Hepatocyte (in vitro differentiated cells): ENCODE measurements around the gene PDIA5. TPM values are rescaled to one million over a fixed set of nuclear protein-coding genes. Genes with fewer than 3 reads are reported as not detected.

Experiments used
- DNase-seq: peaks from one replicate; pipeline ENCODE4 v3.0.0-alpha.2; 2016; ENCODE audit warnings: low spot score
- H2AFZ ChIP-seq: fragments of 200-600 bp; sonication (generic); 2 replicates; pipeline ENCODE4 v1.6.0; 2016; ENCODE audit warnings: antibody characterized with exemption, mild to moderate bottlenecking
- H3K27ac ChIP-seq: fragments of 200-600 bp; sonication (generic); 2 replicates; pipeline ENCODE4 v1.5.1; 2016; ENCODE audit warnings: mild to moderate bottlenecking
- H3K27me3 ChIP-seq: fragments of 200-600 bp; sonication (generic); 2 replicates; pipeline ENCODE4 v1.6.1; 2016
- H3K36me3 ChIP-seq: fragments of 200-600 bp; sonication (generic); replicated peaks from 2 replicates; pipeline ENCODE4 v1.5.1; 2016; ENCODE audit warnings: low read depth; ENCODE audit not compliant: insufficient read depth
- H3K4me1 ChIP-seq: fragments of 200-600 bp; sonication (generic); 2 replicates; pipeline ENCODE4 v1.5.1; 2016; ENCODE audit warnings: mild to moderate bottlenecking, moderate library complexity; ENCODE audit not compliant: insufficient read depth
- H3K4me2 ChIP-seq: fragments of 200-600 bp; sonication (generic); 2 replicates; pipeline ENCODE4 v1.6.0; 2016
- H3K4me3 ChIP-seq: fragments of 200-600 bp; sonication (generic); 2 replicates; pipeline ENCODE4 v1.5.1; 2016; ENCODE audit warnings: mild to moderate bottlenecking
- H3K79me2 ChIP-seq: fragments of 200-600 bp; sonication (generic); 2 replicates; pipeline ENCODE4 v1.6.0; 2017; ENCODE audit warnings: mild to moderate bottlenecking
- H3K9me2 ChIP-seq: fragments of 200-600 bp; sonication (generic); replicated peaks from 2 replicates; pipeline ENCODE4 v1.6.0; 2017; ENCODE audit warnings: mild to moderate bottlenecking; ENCODE audit not compliant: insufficient read depth
- H3K9me3 ChIP-seq: fragments of 200-600 bp; sonication (generic); 2 replicates; pipeline ENCODE4 v1.5.1; 2016; ENCODE audit warnings: low read depth, mild to moderate bottlenecking
- H4K20me1 ChIP-seq: fragments of 200-600 bp; sonication (generic); 2 replicates; pipeline ENCODE4 v1.6.0; 2016; ENCODE audit warnings: mild to moderate bottlenecking; ENCODE audit not compliant: insufficient read depth, poor library complexity, severe bottlenecking
- EZH2 ChIP-seq: fragments of 200-600 bp; sonication (generic); IDR thresholded peaks from 2 replicates; pipeline ENCODE4 v1.6.1; 2016; ENCODE audit warnings: antibody characterized with exemption, mild to moderate bottlenecking, borderline replicate concordance
- EZH2phosphoT487 ChIP-seq: fragments of 200-600 bp; sonication (generic); IDR thresholded peaks from one replicate; pipeline ENCODE4 v1.6.1; 2018; ENCODE audit warnings: antibody characterized with exemption, mild to moderate bottlenecking, low read depth, moderate library complexity; ENCODE audit not compliant: unreplicated experiment, severe bottlenecking
- WGBS: methylation state at CpG from one replicate; pipeline ENCODE4 v1.1.6; 2016; ENCODE audit warnings: low lambda C conversion rate; ENCODE audit errors: missing lambda C conversion rate; 5-methylcytosine and 5-hydroxymethylcytosine counted together
- polyA plus RNA-seq: library from polyadenylated mRNA; unstranded; fragments of >200 nt; fragmentation: Nextera tagmentation; extraction: Ambion mirVana; gene quantifications from 2 replicates; pipeline ENCODE4 v1.2.1, GENCODE V29; 2016
- total RNA-seq: library from RNA; depleted of rRNA; stranded (reverse); fragments of >200 nt; gene quantifications from 2 replicates; pipeline ENCODE4 v1.2.3, GENCODE V29; 2014
- TF ChIP-seq, protein P1 (sequence below): fragments of 200-600 bp; sonication (generic); IDR thresholded peaks from 2 replicates; pipeline ENCODE4 v1.5.1; 2016; ENCODE audit warnings: antibody characterized with exemption, mild to moderate bottlenecking; ENCODE audit not compliant: poor library complexity

Gene PDIA5
- total and polyA plus RNA-seq, 2 experiments from 2014 or later, result 71.8 to 97.3 TPM

DNA sequence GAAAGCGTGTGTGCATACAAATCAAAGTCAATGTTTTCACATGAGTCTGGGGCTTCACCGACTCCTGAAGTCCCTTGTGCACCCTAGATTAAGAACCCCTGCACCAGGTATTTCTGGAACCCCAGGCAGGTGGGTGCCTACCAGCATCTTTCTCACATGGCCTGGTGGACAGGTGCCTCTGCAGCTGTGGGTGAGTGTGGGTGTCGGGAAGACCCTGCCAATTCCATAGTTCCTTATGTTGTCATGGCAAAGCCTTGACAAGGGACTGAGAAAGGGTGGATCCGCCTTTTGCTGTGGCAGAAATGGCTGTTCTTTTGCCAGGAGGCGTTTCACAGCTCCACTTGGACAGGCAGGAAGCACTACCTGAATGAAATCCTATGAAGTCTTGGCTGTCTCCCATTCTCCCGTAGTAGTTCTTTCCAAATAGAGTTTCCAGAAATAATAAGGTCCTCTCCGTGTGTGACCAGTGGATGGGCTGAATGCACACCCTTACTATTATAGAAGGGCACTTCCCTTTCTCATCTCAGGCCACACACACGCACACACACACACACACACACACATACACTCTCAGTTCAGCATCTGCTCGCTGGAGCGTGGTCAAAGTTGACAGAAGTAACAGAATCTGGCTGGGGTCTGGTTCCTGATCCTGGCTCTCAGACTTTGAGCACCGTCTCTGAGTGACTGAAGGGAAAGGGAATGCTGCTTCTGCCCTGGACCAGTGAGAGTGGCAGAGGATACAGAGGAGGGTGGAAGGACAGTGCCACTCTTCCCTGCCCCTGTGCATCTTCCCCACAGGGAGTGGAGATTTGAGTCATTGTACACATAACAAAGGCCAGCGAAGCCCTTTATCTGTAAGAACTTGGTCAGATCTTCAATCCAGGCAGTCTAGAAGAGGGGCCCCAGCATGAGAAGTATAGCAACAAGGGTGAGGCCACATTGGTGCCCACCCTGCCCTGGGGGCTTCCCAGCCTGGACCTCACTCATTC is 38.7 kb downstream of the PDIA5 start:
- WGBS, result 93% methylated on average over 12 of the region's 12 CpGs
- H3K4me2 ChIP-seq, result no peak overlapping the region
- H3K4me1 ChIP-seq, result peaks cover 7% of the 10 kb centered on the region
- H3K27ac ChIP-seq, result peak overlapping the region; percentile 32
- H3K9me2 ChIP-seq, result no peaks in the 10 kb centered on the region
- no peak overlapping the region for H3K4me3 ChIP-seq
- DNase-seq, result no peak
- TF ChIP-seq EZH2phosphoT487 (no peak), EZH2 (no peak)
- TF ChIP-seq, protein P1, sequence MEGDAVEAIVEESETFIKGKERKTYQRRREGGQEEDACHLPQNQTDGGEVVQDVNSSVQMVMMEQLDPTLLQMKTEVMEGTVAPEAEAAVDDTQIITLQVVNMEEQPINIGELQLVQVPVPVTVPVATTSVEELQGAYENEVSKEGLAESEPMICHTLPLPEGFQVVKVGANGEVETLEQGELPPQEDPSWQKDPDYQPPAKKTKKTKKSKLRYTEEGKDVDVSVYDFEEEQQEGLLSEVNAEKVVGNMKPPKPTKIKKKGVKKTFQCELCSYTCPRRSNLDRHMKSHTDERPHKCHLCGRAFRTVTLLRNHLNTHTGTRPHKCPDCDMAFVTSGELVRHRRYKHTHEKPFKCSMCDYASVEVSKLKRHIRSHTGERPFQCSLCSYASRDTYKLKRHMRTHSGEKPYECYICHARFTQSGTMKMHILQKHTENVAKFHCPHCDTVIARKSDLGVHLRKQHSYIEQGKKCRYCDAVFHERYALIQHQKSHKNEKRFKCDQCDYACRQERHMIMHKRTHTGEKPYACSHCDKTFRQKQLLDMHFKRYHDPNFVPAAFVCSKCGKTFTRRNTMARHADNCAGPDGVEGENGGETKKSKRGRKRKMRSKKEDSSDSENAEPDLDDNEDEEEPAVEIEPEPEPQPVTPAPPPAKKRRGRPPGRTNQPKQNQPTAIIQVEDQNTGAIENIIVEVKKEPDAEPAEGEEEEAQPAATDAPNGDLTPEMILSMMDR, result no peak
- H3K27me3 ChIP-seq, result no peaks in the 10 kb centered on the region
- no peaks in the 10 kb centered on the region for H3K79me2 ChIP-seq
- H3K9me3 ChIP-seq, result no peaks in the 10 kb centered on the region
- peaks cover 3% of the 10 kb centered on the region for H3K36me3 ChIP-seq
- H4K20me1 ChIP-seq, result no peaks in the 10 kb centered on the region
- H2AFZ ChIP-seq, result no peak overlapping the region

DNA sequence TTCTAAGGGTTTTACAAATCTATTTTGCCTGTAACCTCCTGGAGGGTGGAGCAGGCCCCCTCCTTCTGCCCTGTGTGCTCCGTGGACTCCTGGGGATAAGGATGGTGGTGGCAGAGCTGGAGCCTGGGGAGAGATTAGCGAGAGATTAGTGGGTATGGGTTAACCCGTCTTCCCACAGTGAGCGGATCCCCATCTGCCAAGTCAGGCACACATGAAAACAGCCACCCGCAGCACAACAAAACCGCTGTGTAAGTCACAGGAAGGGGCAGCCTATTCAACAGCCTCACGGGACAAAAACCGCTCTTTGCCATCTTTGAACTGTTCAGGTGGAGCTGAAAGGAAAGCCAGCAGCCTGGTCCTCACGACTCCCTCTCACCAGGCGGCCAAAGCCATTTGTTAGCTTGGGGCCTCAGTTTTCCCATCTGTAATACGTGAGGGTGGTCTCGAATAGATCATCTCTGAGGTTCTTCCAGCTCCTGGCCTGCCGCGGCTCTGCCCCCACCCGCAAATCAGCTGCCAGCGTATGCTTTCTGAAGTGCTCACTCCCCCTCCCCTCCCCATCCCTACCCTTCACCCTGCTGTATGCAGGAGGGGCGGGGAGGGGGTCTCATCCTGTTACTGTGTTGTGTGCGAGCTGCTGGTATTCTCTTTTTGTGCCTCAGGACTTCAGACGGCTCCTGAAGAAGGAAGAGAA is 43.6 kb downstream of the PDIA5 start:
- Histone ChIP-seq H3K9me2 (no peaks in the 10 kb centered on the region), H3K79me2 (no peaks in the 10 kb centered on the region), H3K36me3 (no peaks in the 10 kb centered on the region), H3K4me2 (no peak overlapping the region), H3K27ac (no peak overlapping the region), H3K27me3 (no peaks in the 10 kb centered on the region), H3K4me1 (no peaks in the 10 kb centered on the region), H3K9me3 (no peaks in the 10 kb centered on the region), H4K20me1 (no peaks in the 10 kb centered on the region), H2AFZ (no peak overlapping the region), H3K4me3 (no peak overlapping the region)
- 94% methylated on average over 14 of the region's 19 CpGs for WGBS
- DNase-seq, result no peak
- TF ChIP-seq EZH2phosphoT487, result no peak
- TF ChIP-seq, protein P1, result no peak
- TF ChIP-seq EZH2, result no peak

DNA sequence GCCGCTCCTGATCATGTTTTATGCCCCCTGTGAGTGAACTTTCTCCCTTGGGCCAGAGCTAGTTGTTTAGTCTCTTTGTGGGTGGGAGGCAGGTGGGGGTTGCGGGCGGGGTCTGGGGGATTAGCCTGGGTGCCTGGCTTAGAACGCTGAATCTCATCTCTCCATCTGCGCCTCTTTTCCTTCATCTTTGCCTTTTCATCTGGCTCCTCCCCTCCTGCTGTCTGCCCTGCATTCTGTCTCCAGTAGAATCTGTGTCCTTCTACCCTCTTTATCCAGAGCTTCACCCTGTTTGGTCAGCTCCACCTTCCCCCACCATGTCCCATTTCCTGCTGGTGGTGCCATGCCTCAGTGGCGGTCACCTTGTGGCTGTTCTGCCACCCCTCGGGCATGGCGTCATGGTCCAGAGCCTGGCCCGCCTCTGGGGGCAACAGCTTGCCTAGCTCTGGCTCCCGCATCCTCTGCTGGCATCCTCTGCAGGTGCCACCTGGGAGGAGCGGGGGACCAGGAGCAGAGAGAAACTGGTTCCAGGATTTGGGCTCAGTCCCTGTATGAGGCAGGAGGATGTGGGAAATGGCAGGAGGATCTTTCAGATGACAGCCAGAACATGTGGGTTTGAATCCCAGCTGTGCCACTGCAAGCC is 44.3 kb downstream of the PDIA5 start:
- no peaks in the 10 kb centered on the region for H3K4me1 ChIP-seq
- H2AFZ ChIP-seq, result no peak overlapping the region
- 94% methylated on average over 11 of the region's 11 CpGs for WGBS
- TF ChIP-seq, protein P1, result no peak
- TF ChIP-seq EZH2 (no peak), EZH2phosphoT487 (no peak)
- H3K27me3 ChIP-seq, result no peaks in the 10 kb centered on the region
- H3K36me3 ChIP-seq, result no peaks in the 10 kb centered on the region
- DNase-seq, result no peak
- H3K4me3 ChIP-seq, result no peak overlapping the region
- no peak overlapping the region for H3K4me2 ChIP-seq
- no peaks in the 10 kb centered on the region for H3K79me2 ChIP-seq
- H3K9me2 ChIP-seq, result no peaks in the 10 kb centered on the region
- H4K20me1 ChIP-seq, result no peaks in the 10 kb centered on the region
- H3K27ac ChIP-seq, result no peak overlapping the region
- no peaks in the 10 kb centered on the region for H3K9me3 ChIP-seq
